ENCODE measurements around the gene FGF12.

GRCh38 chr3:192482809-192483208 is 244.5 kb downstream of the FGF12 start:
- TF ChIP-seq CTCF (IDR thresholded peaks at IDR 0.05; ENCODE audit: low read depth, low read length, poor library complexity, severe bottlenecking) (no peak), EZH2phosphoT487 (IDR thresholded peaks at IDR 0.05; ENCODE audit: borderline replicate concordance, low read length) (no peak)

Data from DOHH2 (cell line).